OCI-LY1 (cell line): ENCODE measurements around the gene ROMO1.

Experiments
- H2AFZ ChIP-seq: fragments of 200-600 bp; sonication (generic), shearing (Covaris generic); 2 replicates; pipeline ENCODE4 v1.6.0; 2014; ENCODE audit warnings: antibody characterized with exemption, mild to moderate bottlenecking, low read length
- H3F3A ChIP-seq: fragments of 200-600 bp; sonication (generic), shearing (Covaris generic); 2 replicates; pipeline ENCODE4 v1.6.0; 2014; ENCODE audit warnings: mild to moderate bottlenecking, antibody characterized with exemption, low read length, moderate library complexity; ENCODE audit not compliant: insufficient read depth
- H3K27ac ChIP-seq: fragments of 200-600 bp; sonication (generic); 2 replicates; pipeline ENCODE4 v1.5.1; 2014; ENCODE audit warnings: low read length, mixed run types, mild to moderate bottlenecking, low read depth; ENCODE audit not compliant: poor library complexity, severe bottlenecking
- H3K27me3 ChIP-seq: fragments of 200-600 bp; sonication (generic); 2 replicates; pipeline ENCODE4 v1.6.0; 2014; ENCODE audit warnings: antibody characterized with exemption, mild to moderate bottlenecking, low read length, moderate library complexity; ENCODE audit not compliant: insufficient read depth
- H3K36me3 ChIP-seq: fragments of 200-600 bp; sonication (generic); 2 replicates; pipeline ENCODE4 v1.6.1; 2014; ENCODE audit warnings: mild to moderate bottlenecking, antibody characterized with exemption, low read length, moderate library complexity, mixed read lengths; ENCODE audit not compliant: insufficient read depth
- H3K4me1 ChIP-seq: fragments of 200-600 bp; sonication (generic); 2 replicates; pipeline ENCODE4 v1.5.1; 2014; ENCODE audit warnings: mild to moderate bottlenecking, low read length, moderate library complexity; ENCODE audit not compliant: insufficient read depth, severe bottlenecking
- H3K4me2 ChIP-seq: fragments of 200-600 bp; sonication (generic), shearing (Covaris generic); 2 replicates; pipeline ENCODE4 v1.6.1; 2014; ENCODE audit warnings: low read length
- H3K4me3 ChIP-seq: fragments of 200-600 bp; sonication (generic); 2 replicates; pipeline ENCODE4 v1.5.1; 2014; ENCODE audit warnings: low read length, low read depth, mild to moderate bottlenecking, mixed read lengths; ENCODE audit not compliant: poor library complexity, severe bottlenecking
- H3K79me2 ChIP-seq: fragments of 200-600 bp; shearing (Covaris generic); 2 replicates; pipeline ENCODE4 v1.6.1; 2016; ENCODE audit warnings: mixed run types, low read length, mixed read lengths; ENCODE audit not compliant: insufficient read depth
- H3K9ac ChIP-seq: fragments of 200-600 bp; sonication (generic), shearing (Covaris generic); 2 replicates; pipeline ENCODE4 v1.6.1; 2014; ENCODE audit warnings: mild to moderate bottlenecking, low read length, mixed read lengths
- H3K9me2 ChIP-seq: fragments of 200-600 bp; sonication (generic), shearing (Covaris generic); 2 replicates; pipeline ENCODE4 v1.6.1; 2014; ENCODE audit warnings: low read depth, mild to moderate bottlenecking, low read length, mixed read lengths
- H3K9me3 ChIP-seq: fragments of 200-600 bp; shearing (Covaris generic); 2 replicates; pipeline ENCODE4 v1.6.1; 2014; ENCODE audit warnings: low read length, mixed read lengths
- H4K20me1 ChIP-seq: fragments of 200-600 bp; sonication (generic), shearing (Covaris generic); 2 replicates; pipeline ENCODE4 v1.6.0; 2016; ENCODE audit warnings: mild to moderate bottlenecking, low read length; ENCODE audit not compliant: insufficient read depth
- CTCF ChIP-seq: fragments of 200-600 bp; sonication (generic), shearing (Covaris generic); IDR thresholded peaks from 2 replicates; pipeline ENCODE4 v1.5.1; 2017; ENCODE audit warnings: mild to moderate bottlenecking, antibody characterized with exemption, low read length, moderate library complexity, mixed read lengths
- EZH2 ChIP-seq: fragments of 200-600 bp; sonication (generic), shearing (Covaris generic); IDR thresholded peaks from 2 replicates; pipeline ENCODE4 v1.8.0; 2017; ENCODE audit warnings: borderline replicate concordance, mixed run types, mild to moderate bottlenecking, antibody characterized with exemption, low read length, moderate library complexity, mixed read lengths

ROMO1 gene

DNA sequence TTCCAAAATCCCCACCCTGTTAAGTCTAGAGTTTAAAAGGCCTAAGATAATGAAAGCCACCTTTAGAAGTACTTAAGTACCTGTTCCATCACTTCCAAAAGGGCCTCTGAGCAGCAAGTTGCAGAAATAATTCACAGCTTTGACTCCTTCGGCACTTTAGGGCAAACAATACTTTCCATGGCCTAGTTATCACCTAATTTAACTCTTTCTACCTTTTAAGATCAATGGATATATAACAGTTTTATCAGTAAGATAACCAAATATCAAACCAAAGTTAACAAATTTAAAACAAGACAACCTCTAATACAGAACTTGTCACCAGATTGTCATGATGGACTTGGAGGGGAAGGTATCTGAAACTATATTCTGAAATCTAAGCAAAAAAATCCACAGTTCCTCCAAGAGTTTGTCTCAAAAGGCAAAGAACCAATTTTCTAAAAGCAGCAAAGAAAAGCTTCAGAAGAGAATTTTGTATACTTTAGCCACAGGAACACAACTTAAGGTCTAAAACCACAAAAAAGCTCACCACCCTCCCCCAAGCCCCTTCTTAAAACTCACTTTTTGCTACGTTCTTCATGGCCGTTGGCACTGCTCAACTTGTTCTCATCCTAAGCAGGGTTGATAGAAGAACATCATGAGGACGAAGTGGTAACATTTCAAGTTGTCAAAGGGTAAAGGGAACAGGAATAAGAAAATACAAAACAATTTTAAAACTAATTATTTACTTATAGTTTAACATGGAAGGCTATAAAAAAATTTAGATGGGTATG, 39.4 kb downstream of the ROMO1 start:
- H3K9ac ChIP-seq: no peak overlapping the region
- H4K20me1 ChIP-seq: peaks cover 13% of the 10 kb centered on the region; the same call in 1 of the 2 replicates
- peaks cover 44% of the 10 kb centered on the region for H3K4me1 ChIP-seq
- no peak overlapping the region for H3K4me3 ChIP-seq
- no peaks in the 10 kb centered on the region for H3K27me3 ChIP-seq
- H3K9me3 ChIP-seq: no peaks in the 10 kb centered on the region
- H3K4me2 ChIP-seq: no peak overlapping the region
- H3K36me3 ChIP-seq: peaks cover 80% of the 10 kb centered on the region
- H3K9me2 ChIP-seq: no peaks in the 10 kb centered on the region
- TF ChIP-seq EZH2 (no peak), CTCF (no peak)
- H3F3A ChIP-seq: no peaks in the 10 kb centered on the region
- no peak overlapping the region for H3K27ac ChIP-seq
- peaks cover 76% of the 10 kb centered on the region for H3K79me2 ChIP-seq
- no peak overlapping the region for H2AFZ ChIP-seq

- no peaks in the 10 kb centered on the region for H3K27me3 ChIP-seq
- no peak for TF ChIP-seq EZH2
- peak; percentile 36 for TF ChIP-seq CTCF
- H3K9me3 ChIP-seq: no peaks in the 10 kb centered on the region
- H2AFZ ChIP-seq: no peak overlapping the region
- peak overlapping the region; percentile 91 for H3K4me2 ChIP-seq
- peaks cover 53% of the 10 kb centered on the region for H3K4me1 ChIP-seq
- H3F3A ChIP-seq: no peaks in the 10 kb centered on the region
- peaks cover 13% of the 10 kb centered on the region; the same call in 1 of the 2 replicates for H4K20me1 ChIP-seq
- peaks cover 71% of the 10 kb centered on the region for H3K36me3 ChIP-seq
- H3K27ac ChIP-seq: no peak overlapping the region
- H3K4me3 ChIP-seq: peak overlapping the region; percentile 97
- peak overlapping the region; percentile 100 for H3K9ac ChIP-seq
- peaks cover 67% of the 10 kb centered on the region for H3K79me2 ChIP-seq
- H3K9me2 ChIP-seq: no peaks in the 10 kb centered on the region
These were observed 40.3 kb downstream of the ROMO1 start for GRCh38 chr20:35739294-35740163.

- H3K4me1 ChIP-seq: peaks cover 45% of the 10 kb centered on the region
- peak within 1 kb of the TSS; percentile 96 for H3K27ac ChIP-seq
- H3K9ac ChIP-seq: peak within 1 kb of the TSS; percentile 100
- H3K9me2 ChIP-seq: no peaks in the 10 kb centered on the region
- peaks cover 45% of the 10 kb centered on the region for H3K36me3 ChIP-seq
- no peaks in the 10 kb centered on the region for H3K27me3 ChIP-seq
- H4K20me1 ChIP-seq: peaks cover 13% of the 10 kb centered on the region; the same call in 1 of the 2 replicates
- peak within 1 kb of the TSS; percentile 91 for H3K4me2 ChIP-seq
- H3K9me3 ChIP-seq: no peaks in the 10 kb centered on the region
- no peaks in the 10 kb centered on the region for H3F3A ChIP-seq
- TF ChIP-seq EZH2: no peak
- TF ChIP-seq CTCF: no peak
- H2AFZ ChIP-seq: no peak within 1 kb of the TSS
- H3K4me3 ChIP-seq: peak within 1 kb of the TSS; percentile 97
- peaks cover 47% of the 10 kb centered on the region for H3K79me2 ChIP-seq
These were observed 42.9 kb downstream of the ROMO1 start, which contains the start of gene RBM39 for GRCh38 chr20:35741892-35742740. Gene RBM39 (minus strand): TSS chr20:35742260. CDS start chr20:35740874, 1,386 bp downstream.
